ENCODE measurements around the gene MUC5B.

Gene MUC5B

DNA sequence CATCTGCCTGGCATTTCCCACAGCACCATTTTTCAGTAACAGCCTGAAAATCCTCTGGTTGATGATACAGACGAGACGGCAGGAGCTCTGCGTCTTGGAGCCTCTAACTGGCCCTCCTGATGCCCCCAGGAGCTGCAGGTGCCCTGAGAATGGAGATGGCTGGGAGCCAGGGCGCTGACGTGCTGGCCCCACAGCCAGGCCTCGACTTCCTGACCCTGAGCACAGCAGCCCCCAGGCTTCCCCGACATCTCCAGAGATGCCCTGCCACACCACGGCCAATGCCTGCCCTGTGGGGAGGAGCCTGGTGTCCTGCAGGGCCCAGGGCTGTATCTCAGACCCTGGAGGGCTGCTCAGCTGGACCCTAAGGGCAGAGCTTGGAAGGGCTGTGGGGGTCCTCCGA, 65.1 kb downstream of the MUC5B start:
- no peak for DNase-seq (ENCODE audit: low read depth in 1 of 2, low spot score in 1 of 2)
- H3K4me3 ChIP-seq (replicated peaks; ENCODE audit: insufficient read depth, low read length) = no peak overlapping the region
- no peaks in the 10 kb centered on the region for H3K27me3 ChIP-seq (ENCODE audit: insufficient read depth, poor library complexity, severe bottlenecking)
- no peak overlapping the region for H3K27ac ChIP-seq (replicated peaks)
- TF ChIP-seq SPI1 (IDR thresholded peaks at IDR 0.05; ENCODE audit: borderline replicate concordance, low read depth) (no peak), POLR2AphosphoS5 (IDR thresholded peaks at IDR 0.05; ENCODE audit: low read depth) (no peak), GABPA (IDR thresholded peaks at IDR 0.05; ENCODE audit: low read depth) (no peak)
- TF ChIP-seq, protein P1, sequence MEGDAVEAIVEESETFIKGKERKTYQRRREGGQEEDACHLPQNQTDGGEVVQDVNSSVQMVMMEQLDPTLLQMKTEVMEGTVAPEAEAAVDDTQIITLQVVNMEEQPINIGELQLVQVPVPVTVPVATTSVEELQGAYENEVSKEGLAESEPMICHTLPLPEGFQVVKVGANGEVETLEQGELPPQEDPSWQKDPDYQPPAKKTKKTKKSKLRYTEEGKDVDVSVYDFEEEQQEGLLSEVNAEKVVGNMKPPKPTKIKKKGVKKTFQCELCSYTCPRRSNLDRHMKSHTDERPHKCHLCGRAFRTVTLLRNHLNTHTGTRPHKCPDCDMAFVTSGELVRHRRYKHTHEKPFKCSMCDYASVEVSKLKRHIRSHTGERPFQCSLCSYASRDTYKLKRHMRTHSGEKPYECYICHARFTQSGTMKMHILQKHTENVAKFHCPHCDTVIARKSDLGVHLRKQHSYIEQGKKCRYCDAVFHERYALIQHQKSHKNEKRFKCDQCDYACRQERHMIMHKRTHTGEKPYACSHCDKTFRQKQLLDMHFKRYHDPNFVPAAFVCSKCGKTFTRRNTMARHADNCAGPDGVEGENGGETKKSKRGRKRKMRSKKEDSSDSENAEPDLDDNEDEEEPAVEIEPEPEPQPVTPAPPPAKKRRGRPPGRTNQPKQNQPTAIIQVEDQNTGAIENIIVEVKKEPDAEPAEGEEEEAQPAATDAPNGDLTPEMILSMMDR (IDR thresholded peaks at IDR 0.05; ENCODE audit: insufficient read depth, low read length) = no peak
- TF ChIP-seq, protein P2, sequence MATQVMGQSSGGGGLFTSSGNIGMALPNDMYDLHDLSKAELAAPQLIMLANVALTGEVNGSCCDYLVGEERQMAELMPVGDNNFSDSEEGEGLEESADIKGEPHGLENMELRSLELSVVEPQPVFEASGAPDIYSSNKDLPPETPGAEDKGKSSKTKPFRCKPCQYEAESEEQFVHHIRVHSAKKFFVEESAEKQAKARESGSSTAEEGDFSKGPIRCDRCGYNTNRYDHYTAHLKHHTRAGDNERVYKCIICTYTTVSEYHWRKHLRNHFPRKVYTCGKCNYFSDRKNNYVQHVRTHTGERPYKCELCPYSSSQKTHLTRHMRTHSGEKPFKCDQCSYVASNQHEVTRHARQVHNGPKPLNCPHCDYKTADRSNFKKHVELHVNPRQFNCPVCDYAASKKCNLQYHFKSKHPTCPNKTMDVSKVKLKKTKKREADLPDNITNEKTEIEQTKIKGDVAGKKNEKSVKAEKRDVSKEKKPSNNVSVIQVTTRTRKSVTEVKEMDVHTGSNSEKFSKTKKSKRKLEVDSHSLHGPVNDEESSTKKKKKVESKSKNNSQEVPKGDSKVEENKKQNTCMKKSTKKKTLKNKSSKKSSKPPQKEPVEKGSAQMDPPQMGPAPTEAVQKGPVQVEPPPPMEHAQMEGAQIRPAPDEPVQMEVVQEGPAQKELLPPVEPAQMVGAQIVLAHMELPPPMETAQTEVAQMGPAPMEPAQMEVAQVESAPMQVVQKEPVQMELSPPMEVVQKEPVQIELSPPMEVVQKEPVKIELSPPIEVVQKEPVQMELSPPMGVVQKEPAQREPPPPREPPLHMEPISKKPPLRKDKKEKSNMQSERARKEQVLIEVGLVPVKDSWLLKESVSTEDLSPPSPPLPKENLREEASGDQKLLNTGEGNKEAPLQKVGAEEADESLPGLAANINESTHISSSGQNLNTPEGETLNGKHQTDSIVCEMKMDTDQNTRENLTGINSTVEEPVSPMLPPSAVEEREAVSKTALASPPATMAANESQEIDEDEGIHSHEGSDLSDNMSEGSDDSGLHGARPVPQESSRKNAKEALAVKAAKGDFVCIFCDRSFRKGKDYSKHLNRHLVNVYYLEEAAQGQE (IDR thresholded peaks at IDR 0.05; ENCODE audit: insufficient replicate concordance, low read depth) = no peak

DNA sequence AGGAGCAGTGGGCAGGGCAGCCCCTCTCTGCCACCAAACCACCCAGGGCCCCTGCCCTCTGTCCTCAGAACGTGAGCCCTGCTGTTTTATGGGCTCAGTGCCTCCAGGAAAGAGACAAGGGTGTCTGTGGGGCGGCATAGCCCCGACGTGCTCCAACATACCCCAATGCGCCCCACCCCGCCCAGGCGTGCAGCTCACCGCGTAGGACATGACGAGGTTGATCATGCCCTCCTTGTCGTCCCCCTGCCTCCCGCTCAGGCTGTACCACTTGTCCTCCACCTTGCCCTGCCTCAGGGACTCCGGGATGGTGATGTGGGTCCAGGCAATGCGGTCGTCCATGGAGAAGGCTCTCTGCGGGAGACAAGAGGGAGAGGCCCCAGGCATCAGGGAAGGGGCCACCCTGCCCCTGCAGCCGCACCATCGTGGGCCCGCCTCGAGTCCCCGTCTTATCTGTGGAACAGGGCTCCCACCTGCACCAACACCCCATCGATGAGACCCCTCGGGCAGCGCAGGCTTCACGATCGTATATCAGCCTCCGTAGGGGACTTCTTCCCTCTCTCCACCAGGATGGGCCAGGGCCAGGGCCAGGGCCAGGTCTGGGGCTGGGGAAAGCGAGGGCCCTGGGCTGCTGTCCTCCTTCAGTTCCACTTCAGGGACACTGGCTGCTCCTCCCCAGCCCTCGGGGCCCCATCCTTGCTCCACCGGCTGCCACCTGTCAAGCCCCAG, 65.7 kb downstream of the MUC5B start:
- no peak for DNase-seq (ENCODE audit: low read depth in 1 of 2, low spot score in 1 of 2)
- Histone ChIP-seq H3K27ac (replicated peaks) (no peak overlapping the region), H3K4me3 (replicated peaks; ENCODE audit: insufficient read depth, low read length) (no peak overlapping the region), H3K27me3 (ENCODE audit: insufficient read depth, poor library complexity, severe bottlenecking) (no peaks in the 10 kb centered on the region)
- TF ChIP-seq SPI1 (IDR thresholded peaks at IDR 0.05; ENCODE audit: borderline replicate concordance, low read depth) (no peak), GABPA (IDR thresholded peaks at IDR 0.05; ENCODE audit: low read depth) (no peak), POLR2AphosphoS5 (IDR thresholded peaks at IDR 0.05; ENCODE audit: low read depth) (no peak)
- TF ChIP-seq, protein P2 (IDR thresholded peaks at IDR 0.05; ENCODE audit: insufficient replicate concordance, low read depth) = no peak
- TF ChIP-seq, protein P1 (IDR thresholded peaks at IDR 0.05; ENCODE audit: insufficient read depth, low read length) = no peak

DNA sequence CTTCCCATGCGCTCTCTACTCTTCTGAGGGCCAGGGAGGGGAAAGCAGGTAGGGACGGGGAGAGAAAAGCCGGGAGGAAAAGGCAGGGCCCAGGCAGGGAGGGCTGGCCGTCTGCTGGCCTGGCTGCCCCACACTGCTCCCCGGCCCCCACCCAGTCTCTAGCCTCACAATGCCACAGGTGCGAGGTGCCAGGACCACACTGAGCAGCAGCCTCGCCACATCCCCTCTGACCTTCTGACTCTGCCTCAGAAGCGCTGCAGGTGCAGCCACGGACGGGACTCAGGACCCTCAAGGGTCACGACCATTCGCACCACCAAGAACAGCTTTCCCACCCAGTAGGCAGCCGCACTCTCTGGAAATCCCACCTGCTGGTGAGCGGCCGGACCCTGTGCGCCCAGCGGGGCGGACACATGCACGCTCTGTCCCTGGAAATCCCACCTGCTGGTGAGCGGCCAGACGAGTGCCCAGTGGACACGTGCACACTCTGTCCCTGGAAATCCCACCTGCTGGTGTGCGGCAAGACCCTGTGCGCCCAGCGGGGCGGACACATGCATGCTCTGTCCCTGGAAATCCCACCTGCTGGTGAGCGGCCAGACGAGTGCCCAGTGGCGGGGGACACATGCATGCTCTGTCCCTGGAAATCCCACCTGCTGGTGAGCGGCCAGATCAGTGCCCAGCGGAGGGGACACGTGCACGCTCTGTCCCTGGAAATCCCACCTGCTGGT, 66.5 kb downstream of the MUC5B start:
- Histone ChIP-seq H3K27ac (replicated peaks) (no peak overlapping the region), H3K4me3 (replicated peaks; ENCODE audit: insufficient read depth, low read length) (no peak overlapping the region), H3K27me3 (ENCODE audit: insufficient read depth, poor library complexity, severe bottlenecking) (no peaks in the 10 kb centered on the region)
- TF ChIP-seq, protein P2 (IDR thresholded peaks at IDR 0.05; ENCODE audit: insufficient replicate concordance, low read depth) = no peak
- no peak for TF ChIP-seq POLR2AphosphoS5 (IDR thresholded peaks at IDR 0.05; ENCODE audit: low read depth)
- TF ChIP-seq GABPA (IDR thresholded peaks at IDR 0.05; ENCODE audit: low read depth) = no peak
- TF ChIP-seq SPI1 (IDR thresholded peaks at IDR 0.05; ENCODE audit: borderline replicate concordance, low read depth) = no peak
- TF ChIP-seq, protein P1 (IDR thresholded peaks at IDR 0.05; ENCODE audit: insufficient read depth, low read length) = no peak
- DNase-seq (ENCODE audit: low read depth in 1 of 2, low spot score in 1 of 2) = no peak
